Activated CD8-positive, alpha-beta memory T cell treated with anti-CD3 and anti-CD28 coated beads for 48 hours (primary cell): Measurements from ENCODE around the gene HVCN1.
"Not testable (repeated sequence)": the region's sequence is repeated elsewhere in the genome, so short reads cannot be mapped to it uniquely, and the experiment has no call there.

Experiments
- DNase-seq, 3 experiments: peaks; one replicate each; pipeline ENCODE4 v3.0.0-alpha.2; 2020; ENCODE audit warnings: low read depth in 2 of 3, low spot score in 2 of 3

Gene HVCN1

GRCh38 chr12:110688446-110689280, at the start of gene HVCN1:
TSS of gene HVCN1 (minus strand) at chr12:110689115. CDS start at chr12:110683245, 5,870 bp downstream.
- no peak for DNase-seq

- DNase-seq = no peak
These were observed 48.6 kb upstream of the HVCN1 start for GRCh38 chr12:110737532-110737931.

GRCh38 chr12:110737016-110737415, 48.1 kb upstream of the HVCN1 start:
- DNase-seq = not testable (repeated sequence)

DNA sequence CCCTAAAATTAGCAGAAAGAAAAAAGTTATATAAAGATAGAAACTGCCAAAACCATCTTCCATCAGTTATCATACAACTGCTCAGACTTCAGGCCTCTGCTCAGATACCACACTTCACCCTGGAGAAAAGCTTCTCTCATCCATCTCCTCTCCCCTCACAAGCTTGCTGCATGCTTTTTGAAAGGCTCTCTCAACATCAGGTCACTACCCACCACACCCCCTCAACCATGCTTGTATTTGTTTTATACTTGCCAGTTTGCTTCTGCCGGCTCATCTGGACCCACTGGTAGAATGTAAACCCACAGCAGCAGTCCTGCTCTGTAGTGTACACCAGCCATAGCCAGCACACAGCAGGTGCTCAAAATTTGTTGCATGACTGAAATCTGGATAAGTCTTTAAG, 45.0 kb upstream of the HVCN1 start:
- no peak for DNase-seq

DNA sequence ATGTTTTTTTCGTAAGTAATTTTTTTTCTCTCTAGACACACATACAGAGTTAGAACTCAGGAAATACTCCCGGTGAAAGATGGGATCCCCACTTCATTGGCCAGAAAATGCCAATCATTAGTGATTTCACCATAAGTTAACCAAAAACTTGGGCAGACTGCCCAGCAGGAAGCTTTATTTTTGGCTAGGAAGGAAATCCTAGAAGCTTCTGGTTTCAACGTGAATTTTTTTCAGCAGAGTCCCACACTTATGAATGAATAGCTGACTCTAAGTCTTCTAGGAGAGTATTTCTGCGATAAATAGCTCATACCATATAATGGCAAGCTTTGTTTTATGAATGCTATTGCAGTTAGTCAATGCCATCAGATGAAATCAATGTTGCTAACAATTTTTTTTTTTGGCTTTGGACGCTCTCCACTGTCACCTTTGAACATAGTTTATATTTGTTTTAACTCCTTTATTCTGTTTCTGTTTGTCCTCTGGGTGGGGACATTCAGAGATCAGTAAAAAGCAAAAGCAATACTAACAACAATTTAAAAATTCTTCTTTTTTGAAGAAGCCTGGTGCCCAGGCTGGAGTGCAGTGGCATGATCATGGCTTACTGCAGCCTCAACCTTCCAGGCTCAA, 44.3 kb upstream of the HVCN1 start:
- DNase-seq = no peak

DNA sequence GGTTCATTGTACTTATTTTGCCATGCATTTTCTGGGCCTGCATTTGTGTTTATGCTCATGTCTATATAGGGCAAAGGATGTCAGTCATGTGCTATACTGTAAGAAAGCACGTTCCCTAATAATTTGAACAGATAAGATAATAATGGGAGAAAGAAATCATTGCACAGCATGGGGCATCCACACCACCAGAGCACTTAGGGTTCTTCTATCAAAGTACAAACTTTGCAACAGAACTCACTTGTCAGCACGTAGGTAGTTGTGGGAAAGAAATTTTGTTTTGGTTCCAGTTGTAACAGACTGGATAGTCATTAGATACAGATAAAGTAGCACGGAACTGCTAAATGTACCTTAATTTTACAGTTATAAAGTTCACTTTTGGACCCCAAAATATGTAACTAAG, 43.7 kb upstream of the HVCN1 start:
- no peak for DNase-seq

DNA sequence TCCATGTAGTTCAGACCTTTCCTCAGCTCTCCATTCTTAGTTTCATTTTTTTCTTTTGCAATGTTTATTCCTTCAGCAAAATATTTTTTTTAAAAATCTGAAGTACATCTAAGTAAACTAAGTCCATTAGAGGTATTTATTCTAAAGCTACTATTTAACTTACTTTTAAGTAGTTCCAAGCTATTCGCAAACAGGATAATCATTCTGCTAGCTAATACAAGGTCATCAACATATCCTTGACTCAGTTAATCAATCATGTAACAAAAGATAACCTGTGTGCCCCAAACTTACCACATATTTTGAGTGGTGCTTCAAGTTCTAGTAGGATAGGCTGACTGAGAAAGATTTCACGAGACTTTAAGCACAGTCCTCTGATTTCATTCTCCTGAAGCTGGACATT, 42.6 kb upstream of the HVCN1 start:
- DNase-seq = no peak

DNA sequence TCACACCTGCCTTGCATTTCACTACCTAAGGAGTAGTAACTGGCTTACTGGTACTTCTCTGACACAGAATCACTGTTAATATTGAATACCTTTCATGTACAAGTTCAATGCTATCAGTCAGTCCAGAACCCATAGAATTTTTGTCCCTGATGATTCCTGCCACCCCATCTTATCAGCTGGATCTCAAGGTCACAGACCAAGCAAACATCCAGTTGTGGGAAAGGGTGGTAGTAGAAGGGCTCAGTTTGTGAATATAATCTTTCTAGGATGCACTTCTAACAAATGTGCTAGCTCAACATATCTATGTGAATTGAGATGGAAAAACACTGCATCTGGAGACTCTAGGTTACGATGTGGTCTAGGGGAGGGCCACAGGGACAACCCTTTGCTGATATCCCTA, 39.7 kb upstream of the HVCN1 start:
- DNase-seq = no peak

GRCh38 chr12:110726708-110727369, 37.9 kb upstream of the HVCN1 start:
- no peak for DNase-seq

GRCh38 chr12:110726028-110726427, 37.1 kb upstream of the HVCN1 start:
- DNase-seq = no peak

- no peak for DNase-seq
These were observed 36.4 kb upstream of the HVCN1 start for GRCh38 chr12:110725267-110725666.

- DNase-seq = not testable (repeated sequence)
These were observed 34.0 kb upstream of the HVCN1 start for GRCh38 chr12:110722892-110723291.

DNA sequence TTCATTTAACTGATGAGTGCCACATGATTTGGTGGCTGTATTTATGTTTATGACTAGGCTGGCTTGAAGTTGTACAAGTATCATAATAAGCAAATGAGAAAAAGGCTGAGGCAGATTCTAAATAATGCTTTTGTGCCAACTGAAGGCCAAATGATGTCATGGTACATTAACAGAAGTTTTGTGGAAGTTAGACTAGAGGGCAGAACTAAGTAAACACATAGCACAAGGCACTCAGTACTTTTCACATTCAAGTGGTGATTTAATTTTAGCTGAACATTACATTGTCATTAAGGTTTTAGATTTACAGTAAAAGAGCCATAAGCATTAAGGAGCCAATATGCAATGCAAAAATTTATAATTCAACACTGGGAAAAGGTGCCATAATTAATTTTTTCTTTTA, 32.7 kb upstream of the HVCN1 start:
- DNase-seq = no peak

GRCh38 chr12:110720516-110720915, 31.6 kb upstream of the HVCN1 start:
- DNase-seq = no peak

DNA sequence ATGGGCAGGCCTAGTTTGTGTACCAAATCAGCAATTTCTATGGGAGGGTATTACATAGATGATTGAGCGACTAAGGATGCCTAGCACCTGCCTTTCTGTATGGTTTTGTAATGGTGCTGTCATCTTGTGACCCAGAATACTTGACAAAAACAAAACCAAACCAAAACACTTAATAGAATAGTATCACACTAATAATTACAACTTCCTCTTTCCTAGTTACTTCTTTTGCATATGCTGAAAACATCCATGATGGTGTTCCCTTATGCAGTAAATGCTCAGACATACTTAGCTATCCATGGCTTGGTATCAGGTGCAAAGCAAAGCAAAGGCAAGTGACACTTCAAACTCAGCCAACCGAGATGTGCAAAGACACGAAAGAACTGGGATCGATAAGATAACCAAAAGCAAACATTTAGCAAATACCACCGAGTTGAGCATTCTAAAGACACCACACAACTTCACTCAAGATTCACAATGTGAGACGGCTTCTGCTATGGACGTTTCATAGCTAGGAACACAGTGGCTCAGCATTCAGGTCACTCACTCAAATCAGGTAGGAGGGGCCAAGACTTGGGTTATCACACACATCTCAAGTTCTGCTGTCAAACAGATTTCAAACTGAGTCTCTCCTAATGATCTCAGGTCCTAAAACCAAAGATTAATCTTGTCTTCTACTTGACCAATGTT, 29.4 kb upstream of the HVCN1 start:
- DNase-seq = no peak

- no peak for DNase-seq
These were observed 28.1 kb upstream of the HVCN1 start for GRCh38 chr12:110717037-110717436.

- no peak for DNase-seq
These were observed 20.0 kb upstream of the HVCN1 start for GRCh38 chr12:110708917-110709316.

GRCh38 chr12:110705309-110705708, 16.4 kb upstream of the HVCN1 start:
- DNase-seq = no peak

DNA sequence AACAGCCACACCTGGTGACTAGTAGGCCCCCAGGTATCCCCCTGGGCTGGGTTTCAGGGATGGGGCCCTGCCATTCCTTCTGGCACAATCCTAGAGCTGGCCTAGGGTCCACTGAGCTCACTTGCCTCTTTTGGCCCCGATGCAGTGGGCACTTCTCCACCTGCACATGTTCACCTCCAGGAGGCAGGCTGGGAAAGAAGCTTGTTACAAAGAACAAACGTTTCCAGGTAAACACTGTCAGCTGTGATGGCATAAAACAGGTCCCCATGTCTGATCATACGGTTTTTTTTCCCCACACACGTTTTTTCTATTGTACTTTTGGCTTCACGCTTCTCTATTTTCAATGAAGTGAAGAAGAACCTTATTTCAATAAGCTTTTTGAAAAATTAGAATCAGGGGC, 15.8 kb upstream of the HVCN1 start:
- DNase-seq = no peak

DNA sequence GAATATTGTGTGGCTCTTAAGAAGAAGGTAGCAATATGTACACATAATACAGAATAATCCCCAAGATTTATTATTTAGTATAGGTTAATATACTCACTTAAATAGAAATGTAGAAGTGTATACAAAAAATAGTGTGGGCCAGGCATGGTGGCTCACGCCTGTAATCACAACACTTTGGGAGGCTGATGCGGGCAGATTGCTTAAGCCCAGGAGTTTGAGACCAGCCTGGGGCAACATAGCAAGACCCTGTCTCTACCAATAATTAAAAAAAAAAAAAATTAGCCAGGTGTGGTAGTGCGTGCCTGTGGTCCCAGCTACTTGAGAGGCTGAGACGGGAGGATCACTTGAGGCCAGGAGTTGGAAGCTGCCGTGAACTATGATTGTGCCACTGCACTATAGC, 15.3 kb upstream of the HVCN1 start:
- DNase-seq = no peak

DNA sequence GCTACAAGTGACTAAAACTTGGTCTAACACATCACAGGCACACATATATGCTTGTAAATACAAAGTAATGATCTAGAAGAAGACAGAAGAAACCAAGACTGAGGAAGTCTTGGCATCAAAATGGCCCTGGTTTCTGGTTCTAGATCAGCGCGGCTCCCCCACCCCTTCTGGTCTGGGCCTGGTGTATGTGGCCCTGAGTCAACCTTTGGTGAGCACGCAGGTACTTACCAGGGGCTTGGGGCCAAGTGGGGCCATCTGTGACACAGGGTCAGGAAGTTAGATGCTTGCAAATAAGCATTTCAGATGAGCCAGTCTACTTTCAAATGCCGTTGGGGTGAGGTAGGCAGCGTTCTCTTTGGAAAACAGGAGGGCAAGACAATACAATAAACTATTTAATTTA, 13.2 kb upstream of the HVCN1 start:
- DNase-seq = no peak
